Activated CD4-positive, alpha-beta T cell treated with anti-CD3 and anti-CD28 coated beads, Interleukin-2, Interleukin-6, amounts not matched to agents 100 ng/mL and 50 ng/mL, durations not matched to agents 16 hours and 8 hours (primary cell): ENCODE data around the gene PLPP1.
"Not testable (repeated sequence)": the region's sequence is repeated elsewhere in the genome, so short reads cannot be mapped to it uniquely, and the experiment has no call there.

Source experiments
- DNase-seq: peaks from one replicate; pipeline ENCODE4 v3.0.0-alpha.2; 2020

Gene PLPP1

DNA sequence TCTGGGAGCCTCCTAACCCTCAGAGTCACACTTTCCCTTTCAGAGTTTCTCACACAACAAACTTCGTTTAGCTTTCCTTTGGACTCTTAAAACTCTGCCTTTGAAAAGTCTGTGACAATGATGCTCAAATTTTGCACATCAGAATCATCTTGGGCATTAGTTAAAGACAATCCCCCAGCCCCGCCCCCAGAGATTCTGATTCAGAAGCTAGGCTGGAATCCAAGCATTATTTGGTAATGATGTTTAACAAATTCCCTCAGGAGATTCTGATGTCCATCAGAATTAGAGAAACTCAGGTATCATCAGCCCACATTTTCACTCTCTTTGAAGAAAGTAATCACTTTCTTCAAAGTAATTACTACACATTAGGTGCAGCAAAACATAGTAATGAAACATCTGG, 9.6 kb upstream of the PLPP1 start:
- DNase-seq = no peak

DNA sequence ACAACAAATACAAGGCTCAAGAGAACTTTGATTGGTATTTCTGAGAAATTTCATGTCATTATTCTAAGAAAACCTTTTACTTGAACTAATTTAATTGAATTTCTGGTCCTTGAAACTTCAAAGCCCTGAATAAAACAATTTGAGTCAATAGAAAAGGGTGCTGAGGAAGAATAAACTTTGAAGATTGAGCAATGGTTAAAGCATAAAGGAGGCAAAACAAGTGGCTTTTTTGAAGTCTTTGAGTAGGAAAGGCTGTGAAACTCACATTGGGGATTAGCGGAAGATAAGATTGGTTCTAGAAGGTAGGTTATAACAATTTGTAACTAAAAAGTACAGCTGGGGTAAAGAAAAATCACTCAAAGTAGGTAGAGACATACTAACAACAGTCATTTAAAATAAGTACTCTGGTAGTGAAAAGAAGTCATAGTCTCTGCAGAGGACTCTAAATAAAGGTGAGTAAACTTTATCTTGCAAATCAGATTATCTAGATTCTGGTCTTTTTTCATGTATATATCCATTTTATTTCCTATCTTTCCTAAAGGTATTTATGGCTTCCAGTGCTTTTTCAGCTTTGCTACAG, 6.4 kb upstream of the PLPP1 start:
- no peak for DNase-seq

GRCh38 chr5:55540525-55540924, 5.8 kb upstream of the PLPP1 start:
- DNase-seq = no peak

- DNase-seq = no peak
Measured at GRCh38 chr5:55540024-55540423, 5.3 kb upstream of the PLPP1 start.

- DNase-seq = peak; percentile 51
Measured at GRCh38 chr5:55538661-55539060, 3.9 kb upstream of the PLPP1 start.

- not testable (repeated sequence) for DNase-seq
Measured at GRCh38 chr5:55537315-55537714, 2.6 kb upstream of the PLPP1 start.

- DNase-seq = no peak
Measured at GRCh38 chr5:55535199-55535905, 588 bp upstream of the PLPP1 start.

DNA sequence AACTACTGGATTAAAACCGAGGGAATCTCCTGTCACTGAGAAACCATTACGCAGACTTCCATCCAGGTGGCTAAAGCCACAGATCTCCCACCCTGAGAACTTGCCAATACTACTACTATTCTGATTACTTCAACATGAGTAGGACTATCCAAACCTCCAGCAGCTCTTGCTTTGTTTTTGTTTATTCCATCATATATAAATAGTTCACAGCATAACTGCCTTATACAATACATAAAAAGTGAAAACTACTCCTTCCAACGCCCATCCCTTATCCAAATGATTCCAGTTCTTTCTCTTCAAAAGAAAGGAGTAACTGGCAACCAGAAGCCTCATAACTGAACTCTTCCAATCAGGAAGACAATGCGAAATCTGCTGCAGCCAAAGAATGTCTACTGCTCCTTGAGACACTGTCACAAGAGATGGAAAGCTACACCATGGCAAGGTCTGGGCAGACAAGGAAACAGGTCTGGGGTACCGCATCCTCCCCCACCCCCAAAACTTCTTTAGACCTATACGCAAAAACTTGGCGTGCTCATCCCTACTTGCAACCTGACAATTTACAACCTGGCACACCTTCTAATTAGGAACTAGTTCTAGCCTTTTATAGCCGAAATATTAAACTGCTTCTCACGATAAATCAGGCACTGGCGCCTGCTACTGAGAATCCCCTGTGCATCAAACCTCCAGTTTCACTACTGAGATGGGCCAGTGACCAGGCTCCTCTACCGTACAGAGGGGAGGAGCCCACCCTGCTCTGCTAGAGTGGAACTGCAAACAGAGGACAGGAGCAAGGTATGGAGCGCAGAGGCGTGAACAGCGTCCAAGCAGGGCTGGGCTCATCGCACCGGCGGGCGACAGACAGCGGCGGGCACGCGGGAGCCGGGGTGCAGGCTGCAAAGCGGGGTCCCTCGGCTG, 986 bp downstream of the PLPP1 start:
- no peak for DNase-seq

- no peak for DNase-seq
Measured at GRCh38 chr5:55530669-55531068, 4.1 kb downstream of the PLPP1 start.

- DNase-seq = no peak
Measured at GRCh38 chr5:55524816-55525215, 9.9 kb downstream of the PLPP1 start.

DNA sequence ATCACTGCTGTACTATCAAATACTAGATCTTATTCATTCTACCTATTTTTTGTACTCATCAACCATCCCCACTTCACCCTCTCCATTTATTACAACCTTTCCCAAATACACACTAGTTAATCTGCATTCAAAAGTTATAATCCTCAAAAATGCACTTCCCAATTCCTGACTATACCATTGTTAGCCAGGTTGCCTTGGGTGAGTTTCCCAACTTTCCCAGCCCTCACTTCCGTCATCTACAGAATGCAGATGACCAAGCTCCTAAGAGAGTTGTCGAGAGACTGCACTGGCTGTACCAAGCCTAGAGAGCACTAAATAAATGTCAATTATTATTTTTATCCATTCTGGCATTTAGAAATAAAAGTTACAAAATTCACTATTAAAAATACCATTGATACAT, 11.5 kb downstream of the PLPP1 start:
- DNase-seq = no peak

GRCh38 chr5:55521881-55522280, 12.9 kb downstream of the PLPP1 start:
- no peak for DNase-seq

GRCh38 chr5:55520117-55520839, 14.5 kb downstream of the PLPP1 start:
- no peak for DNase-seq

DNA sequence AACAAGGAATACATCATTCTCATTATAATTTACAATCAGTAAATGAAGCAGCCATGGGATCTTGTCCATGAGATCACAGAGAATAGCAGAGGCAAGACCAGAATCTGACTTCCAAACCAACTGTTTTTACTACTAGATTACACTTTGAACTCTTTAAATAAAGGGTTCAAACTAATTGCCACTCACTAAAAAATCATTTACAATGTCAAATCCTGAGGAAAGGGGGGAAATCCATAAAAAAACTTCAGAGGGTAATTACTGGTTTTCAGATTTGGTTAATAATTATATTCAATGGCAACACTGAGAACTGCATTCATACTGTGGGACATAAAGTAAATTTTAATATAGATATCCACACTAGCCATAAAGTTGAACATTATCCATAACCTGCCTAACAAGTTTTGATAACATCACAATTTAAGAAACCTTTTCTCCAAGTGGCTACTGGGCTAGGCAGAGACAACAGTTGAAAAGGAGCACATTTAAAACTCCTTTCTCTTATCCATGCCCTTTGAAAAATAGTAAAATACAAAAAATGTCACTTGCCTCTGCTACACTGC, 15.9 kb downstream of the PLPP1 start:
- DNase-seq = no peak

GRCh38 chr5:55517804-55518203, 17.0 kb downstream of the PLPP1 start:
- DNase-seq = no peak

- no peak for DNase-seq
Measured at GRCh38 chr5:55511010-55511409, 23.8 kb downstream of the PLPP1 start.

DNA sequence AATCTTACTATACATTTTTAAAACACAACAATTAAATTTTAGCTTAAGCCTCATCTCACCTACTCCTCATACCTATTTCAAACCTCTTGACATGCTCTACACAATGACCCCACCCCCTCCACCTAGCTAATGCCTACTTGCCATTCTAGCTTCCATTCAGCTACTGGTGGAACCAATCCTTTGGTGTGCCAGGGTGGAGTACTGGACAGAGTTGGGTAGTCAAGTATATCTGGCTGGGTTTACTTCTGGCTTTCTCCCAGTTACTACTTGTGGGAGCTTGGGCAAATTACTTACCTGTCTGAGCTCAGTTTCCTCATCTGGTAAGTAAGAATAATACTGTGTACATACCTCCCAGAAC, 24.3 kb downstream of the PLPP1 start:
- no peak for DNase-seq

DNA sequence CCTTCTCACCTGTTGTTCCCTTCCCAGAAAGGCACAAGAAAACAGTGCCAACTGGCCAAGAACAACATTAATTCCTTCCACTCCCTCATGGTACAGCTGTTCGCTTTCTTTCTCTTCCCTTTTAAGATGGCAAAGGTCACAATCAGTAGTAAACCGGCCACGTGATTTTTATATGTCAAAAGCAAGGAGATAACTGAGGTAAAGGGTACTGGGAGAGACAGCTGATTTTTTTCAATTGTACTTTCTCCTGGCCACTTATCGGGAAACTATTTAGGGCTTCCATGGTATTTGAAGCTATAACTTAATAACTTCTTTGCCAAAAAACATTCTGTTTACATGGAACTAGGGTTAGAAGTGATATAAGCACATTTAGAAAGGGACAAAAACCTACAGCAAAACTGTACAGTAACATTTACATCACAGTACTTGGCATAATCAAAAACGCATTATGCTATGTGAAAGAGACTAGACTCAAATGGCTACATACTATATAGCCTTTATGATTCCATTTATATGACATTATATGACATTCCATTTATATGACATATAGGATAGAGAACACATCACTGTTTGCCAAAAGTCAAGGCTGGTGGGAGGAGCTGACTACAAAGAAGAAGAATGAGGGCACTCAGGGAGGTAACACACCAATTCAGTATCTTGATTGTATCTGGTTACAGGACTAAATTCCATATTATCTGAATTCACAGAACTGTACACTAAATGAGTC, 24.8 kb downstream of the PLPP1 start:
- DNase-seq = no peak

DNA sequence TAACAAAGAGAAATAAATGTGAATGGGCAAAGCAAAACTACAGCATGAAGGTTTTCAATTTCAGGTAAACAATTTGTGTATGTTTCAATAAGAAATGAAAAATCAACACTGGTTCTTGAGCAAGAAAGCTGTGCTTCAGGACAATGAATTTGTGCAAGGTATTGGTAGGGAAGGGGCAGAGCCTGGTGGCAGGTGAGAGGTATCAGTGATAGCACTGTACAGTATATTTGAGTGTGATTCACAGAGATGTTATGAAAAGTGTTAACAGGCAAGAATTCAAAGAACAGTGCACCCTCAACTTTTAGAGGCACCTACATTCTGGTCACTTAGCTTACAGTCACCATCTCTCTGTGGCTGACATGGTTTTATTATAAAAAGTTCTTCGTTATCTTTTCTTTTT, 25.7 kb downstream of the PLPP1 start:
- DNase-seq = no peak

DNA sequence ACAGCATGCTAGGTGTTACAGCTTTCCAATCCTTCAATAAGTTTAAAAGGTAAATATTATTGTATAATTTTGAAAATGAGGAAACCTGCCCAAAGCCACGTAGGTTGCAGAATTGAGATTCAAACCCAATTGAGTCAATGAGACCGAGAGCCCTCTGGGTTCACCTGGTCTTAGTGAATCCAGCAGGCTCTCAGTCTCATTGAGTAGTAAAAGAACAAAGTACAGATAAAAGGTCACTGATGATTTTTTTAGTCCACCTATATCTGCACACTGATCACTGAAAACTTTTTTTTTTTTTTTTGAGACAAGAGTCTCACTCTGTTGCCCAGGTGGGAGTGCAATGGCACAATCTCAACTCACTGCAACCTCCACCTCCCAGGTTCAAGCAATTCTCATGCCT, 27.2 kb downstream of the PLPP1 start:
- no peak for DNase-seq

DNA sequence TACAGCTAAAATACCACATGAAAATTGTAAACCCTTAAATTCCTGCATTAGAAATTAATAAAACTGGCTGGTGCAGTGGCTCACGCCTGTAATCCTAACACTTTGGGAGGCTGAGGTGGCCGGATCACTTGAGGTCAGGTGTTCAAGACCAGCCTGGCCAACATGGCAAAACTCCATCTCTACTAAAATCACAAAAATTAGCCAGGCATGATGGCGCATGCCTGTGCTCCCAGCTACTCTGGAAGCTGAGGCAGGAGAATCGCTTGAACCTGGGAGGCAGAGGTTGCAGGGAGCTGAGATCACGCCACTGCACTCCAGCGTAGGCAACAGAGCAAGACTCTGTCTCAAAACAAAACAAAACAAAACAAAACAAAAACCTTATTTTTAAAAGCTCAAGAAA, 29.1 kb downstream of the PLPP1 start:
- DNase-seq = not testable (repeated sequence)

DNA sequence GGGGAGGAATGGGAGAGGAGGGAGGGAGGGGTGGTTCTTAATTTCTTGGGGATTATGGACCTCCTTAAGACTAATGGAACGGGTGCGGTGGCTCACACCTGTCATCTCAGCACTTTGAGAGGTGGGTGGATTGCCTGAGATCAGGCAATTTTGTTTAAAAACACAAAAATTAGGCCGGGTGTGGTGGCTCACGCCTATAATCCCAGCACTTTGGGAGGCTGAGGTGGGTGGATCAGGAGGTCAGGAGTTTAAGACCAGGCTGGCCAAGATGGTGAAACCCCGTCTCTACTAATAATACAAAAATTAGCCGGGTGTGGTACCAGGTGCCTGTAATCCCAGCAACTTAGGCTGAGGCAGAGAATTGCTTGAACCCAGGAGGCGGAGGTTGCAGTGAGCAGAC, 30.8 kb downstream of the PLPP1 start:
- not testable (repeated sequence) for DNase-seq
